Measurements from ENCODE around the gene MYCN.

DNA sequence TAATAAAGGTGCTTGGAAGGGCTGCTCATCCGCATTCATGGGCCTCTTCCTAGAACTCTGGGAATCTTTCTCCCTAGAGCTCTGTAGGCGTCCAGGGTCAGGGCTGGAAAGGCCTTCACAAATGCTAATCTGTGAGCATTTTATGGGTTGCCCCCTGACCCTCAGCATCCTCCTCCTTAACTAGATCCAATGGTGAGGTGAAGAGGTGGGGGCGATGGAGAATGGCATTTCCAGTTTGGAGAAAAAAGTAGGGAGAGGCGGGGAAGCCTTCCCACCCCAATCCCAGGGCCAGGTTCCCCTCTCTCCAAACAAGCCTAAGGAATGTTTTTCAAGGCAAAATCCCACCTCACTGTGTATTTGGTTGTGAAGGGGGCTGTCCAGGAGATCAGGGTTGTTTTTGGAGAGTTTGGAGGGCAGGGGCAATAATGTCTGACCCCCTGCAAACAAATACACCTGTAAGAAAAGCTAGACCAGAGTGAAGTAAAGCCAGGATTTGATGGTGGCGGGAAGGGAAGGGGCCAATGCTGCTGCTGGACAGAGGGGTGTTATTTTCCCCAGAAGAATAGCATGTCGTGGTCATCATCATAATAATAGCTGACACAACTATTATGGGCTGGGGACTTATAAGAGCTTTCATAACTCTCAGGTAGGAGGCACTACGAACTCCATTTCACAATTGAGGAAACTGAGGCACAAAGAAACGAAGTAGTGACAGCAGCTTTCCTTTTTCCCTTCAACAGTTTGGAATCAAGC lies 1.4 kb upstream of the MYCN start:
- no peak for TF ChIP-seq EZH2 (IDR thresholded peaks at IDR 0.05)
- no peak for TF ChIP-seq POLR2AphosphoS5 (IDR thresholded peaks at IDR 0.05; ENCODE audit: borderline replicate concordance, low read depth, low read length)

All from SK-N-MC (cell line).